HL-60/S4 treated with phorbol 12-myristate 13-acetate at 8.2 ng/mL for 4 days and 3 days (cell line): ENCODE measurements around the gene LRRC4C.

Experiments
- in situ Hi-C: fragments of 300-500 bp; cut with MboI; formaldehyde crosslinking; loops from 2 replicates; pipeline ENCODE4 v1.15.0; 2022; ENCODE audit warnings: low sequenced_read_pairs

The LRRC4C gene

DNA sequence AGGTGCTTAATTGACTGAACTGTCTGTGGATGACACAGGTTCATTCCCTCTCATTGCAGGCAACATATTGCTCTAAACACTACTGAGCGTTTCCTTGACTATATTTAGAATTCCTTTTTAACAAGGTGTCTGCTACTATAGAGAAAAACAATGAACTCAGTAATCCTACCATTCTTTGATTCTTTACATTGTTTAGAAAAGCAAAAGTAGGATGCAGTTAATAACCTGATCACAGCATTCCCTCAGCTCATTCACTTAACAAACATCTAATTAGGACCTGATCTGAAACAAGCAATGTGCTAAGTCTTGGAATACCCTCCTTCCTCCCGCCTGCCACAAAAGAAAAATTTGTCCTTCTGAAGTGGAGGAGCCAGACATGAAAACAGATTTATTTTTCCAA is 313.1 kb downstream of the LRRC4C start:
- in situ Hi-C loops: no loop called here

DNA sequence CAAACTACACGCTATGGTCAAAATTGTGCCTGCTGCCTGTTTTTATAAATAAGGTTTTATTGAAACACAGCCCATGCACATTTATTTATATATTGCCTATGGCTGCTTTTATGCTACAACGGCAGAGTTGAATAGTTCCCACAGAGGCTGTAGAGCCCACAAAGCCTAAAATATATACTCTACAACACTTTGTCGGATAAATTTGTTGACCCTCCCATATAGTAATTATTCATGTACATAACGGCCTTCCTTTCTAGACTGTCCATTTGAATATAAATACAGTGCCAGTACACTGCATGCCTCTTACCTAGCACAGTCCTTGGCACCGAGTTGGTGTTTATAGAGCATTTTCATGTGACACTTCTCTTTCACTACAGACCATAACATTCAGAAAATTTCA is 314.0 kb downstream of the LRRC4C start:
- in situ Hi-C loops: no loop called here

DNA sequence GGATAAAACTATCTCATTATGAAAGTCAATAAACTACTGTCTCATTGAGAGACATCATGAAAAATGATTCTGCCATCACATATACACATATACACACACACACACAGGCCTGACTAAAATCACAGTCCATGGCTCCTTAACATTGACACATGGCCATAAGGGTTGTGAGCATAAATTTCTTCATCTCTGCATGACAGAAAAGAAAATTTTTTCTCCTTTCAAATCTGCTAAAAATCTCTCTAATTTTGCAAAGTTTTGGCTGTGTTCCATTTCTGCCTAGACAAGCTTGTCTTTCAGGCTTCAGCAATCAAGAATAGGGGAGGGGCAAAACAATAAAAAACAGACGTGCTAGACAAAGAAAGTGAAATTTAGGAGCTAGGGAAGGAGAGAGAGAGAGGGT is 324.5 kb downstream of the LRRC4C start:
- in situ Hi-C loops: no loop called here

DNA sequence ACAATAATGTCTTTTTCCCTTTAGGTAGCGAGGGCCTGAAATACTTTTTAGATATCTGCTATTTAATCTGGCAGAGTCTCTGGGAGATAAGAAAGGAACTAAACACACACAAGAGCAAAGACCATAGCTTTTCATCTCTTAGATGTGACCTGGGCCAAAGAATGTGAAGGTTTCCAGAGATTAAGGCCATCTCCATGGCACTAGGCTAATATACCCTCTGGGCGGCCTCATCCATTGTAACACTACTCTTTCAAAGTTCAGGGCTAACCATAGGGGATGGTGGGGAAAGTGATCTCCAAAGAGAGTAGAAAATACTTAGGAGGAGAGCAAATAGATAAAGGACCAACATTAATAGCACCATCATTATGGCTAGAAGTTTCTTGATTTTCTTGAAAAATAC is 326.4 kb downstream of the LRRC4C start:
- in situ Hi-C loops: no loop called here

DNA sequence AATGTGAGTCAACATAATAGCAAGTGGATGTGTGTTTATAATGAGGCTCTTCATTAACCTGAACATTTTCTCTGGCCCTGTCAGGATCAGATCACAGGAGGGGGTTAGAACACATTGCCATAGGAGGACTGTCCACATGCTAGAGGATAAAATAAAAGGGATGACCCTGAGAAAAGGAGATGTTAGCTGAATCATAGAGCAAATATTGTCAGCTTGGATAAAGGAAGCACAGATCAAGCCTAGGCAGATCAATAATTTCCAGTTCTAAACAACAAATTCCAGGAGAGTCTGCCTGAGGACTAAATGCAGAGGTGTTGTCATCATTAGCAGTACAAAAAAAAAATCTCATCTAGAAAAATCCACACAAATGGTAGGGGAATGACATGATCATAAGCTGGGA is 337.9 kb downstream of the LRRC4C start:
- in situ Hi-C loops: no loop called here

DNA sequence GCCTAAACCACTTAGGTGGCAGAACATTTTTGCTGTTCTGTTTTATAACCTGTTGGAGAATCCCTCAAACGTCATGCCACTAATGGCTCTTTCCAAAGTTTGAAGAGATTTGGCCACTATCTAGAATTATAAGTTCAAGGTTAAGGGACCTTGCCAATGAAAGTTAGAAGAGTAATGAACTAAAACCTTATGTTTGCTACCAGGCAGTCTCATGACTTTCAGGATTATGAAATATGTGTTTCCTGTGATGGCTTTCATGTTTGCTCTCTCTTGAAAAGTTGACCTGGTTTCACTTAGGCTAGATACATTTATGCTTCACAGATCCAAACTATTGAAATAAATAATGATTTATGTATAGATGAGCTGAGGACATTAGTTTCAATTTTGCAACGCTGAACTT is 340.0 kb downstream of the LRRC4C start:
- in situ Hi-C loops: no loop called here

DNA sequence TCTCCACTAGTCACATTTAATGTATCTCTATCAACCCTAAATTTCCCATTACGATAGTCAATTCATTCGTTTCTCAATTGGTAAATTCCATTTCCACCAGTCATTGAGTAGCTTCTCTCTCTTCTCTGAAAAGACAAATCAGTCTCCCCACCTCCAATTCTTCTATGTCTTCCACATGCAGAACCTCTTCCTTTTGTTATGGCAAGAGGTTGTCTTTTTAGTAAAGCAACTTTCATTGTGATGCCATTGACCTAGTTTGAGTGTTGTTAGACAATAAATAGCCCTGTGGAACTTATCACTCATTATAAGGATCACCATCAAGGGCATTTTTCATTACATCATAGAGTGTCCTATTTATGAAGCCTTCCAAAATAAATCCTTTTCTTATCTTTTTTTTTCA is 340.9 kb downstream of the LRRC4C start:
- in situ Hi-C loops: no loop called here

DNA sequence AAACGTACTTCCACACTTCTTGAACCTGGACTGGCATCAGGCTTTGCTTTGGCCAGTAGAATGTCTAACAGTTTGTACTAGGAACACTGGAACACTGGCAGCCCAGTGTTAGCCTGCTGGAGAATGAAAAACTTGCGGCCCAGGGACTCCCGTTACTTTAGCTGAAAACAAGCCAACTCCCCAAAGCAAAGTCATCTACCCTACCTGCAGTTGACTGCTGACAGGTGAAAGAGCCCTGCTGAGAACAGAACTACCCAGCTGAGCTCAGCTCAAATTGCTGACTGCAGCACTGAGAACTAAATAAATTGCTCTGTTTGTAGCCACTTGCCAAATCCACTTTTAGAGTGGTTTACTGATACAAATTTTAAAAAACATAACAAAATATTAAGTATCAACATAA is 342.5 kb downstream of the LRRC4C start:
- in situ Hi-C loops: no loop called here

DNA sequence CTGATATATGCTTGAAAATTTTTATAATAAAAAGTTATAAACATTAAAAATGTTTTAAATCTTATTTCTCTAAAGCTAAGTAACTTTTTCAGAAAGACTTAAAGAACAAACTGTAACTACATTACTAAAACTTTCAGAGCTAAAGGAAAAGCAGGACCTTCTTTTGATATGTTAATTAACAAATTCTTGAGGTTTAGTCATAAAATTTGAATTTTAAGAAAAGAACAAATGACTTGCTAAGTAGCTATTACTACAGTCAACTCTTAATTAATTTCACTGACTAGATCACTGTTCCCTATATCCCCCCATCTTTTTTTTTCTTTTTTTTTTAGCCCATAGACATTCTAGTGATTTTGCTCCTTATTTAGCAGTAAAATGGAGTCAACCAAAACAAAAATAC is 344.4 kb downstream of the LRRC4C start:
- in situ Hi-C loops: no loop called here

DNA sequence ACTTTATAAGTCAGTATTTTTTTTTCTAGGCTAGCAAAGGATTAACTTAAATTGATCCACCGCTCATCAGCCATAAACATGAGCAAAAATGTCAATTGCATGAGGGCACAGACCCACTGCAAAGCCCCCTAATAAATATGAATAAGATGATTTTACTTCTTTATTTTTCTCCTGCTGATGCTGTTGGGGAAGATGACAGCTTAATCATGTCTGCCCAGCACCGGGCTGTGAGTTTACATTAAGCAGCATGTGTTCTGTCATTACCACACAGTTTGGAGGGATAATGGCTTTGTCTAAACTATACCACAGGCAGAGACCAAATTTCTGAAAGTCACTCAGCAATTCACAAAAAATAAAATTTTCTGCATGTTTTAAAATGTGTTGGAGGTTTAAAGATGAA is 346.3 kb downstream of the LRRC4C start:
- in situ Hi-C loops: no loop called here

DNA sequence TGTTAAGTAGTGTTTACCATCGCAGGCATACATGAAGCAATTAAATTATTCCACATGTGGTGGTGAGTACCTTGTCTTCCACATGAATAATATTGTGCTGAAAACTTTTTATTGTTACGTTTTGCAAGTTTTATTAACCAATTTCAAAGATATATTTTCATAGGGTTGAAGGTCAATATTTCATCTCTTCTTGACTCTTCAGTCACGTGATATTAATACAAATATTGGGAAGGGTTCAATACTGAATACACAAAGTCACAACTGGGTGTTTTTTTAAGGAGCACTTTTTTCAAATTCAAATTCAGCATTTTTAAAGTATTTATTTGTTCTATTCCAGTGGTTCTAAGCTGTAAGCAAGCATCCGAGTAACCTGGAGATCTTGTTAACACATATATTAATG is 348.9 kb downstream of the LRRC4C start:
- in situ Hi-C loops: no loop called here

DNA sequence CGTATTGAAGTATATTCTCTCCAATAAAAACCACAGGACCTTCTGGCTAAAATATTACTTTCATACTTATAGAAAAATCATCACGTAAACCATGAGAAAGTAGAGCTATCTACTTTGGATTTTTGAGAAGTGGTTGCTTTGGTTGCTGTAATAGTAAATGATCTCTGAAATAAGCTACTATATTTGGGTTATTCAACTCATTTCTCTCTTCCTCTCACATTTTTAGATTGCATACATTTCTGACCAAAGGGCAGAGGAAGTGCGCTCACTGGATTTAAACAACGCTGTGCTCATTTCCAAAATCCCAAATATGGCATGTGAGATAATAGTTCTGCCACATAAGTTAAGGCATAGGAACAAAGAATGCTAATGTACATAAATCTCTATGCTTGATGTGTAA is 357.0 kb downstream of the LRRC4C start:
- in situ Hi-C loops: no loop called here

DNA sequence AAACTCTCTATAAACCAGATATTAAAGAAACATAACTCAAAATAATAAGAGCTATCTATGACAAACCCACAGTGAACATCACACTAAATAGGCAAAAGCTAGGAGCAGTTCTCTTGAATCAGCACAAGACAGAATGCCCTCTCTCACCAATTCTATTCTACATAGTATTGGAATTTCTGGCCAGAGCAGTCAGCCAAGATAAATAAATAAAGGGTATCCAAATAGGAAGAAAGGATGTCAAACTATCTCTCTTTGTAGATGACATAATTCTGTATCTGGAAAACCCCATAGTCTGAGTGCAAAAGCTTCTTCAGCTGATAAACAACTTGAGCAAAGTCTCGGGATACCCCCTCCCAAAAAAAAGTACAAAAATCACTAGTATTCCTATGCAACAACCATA is 359.8 kb downstream of the LRRC4C start:
- in situ Hi-C loops: no loop called here

DNA sequence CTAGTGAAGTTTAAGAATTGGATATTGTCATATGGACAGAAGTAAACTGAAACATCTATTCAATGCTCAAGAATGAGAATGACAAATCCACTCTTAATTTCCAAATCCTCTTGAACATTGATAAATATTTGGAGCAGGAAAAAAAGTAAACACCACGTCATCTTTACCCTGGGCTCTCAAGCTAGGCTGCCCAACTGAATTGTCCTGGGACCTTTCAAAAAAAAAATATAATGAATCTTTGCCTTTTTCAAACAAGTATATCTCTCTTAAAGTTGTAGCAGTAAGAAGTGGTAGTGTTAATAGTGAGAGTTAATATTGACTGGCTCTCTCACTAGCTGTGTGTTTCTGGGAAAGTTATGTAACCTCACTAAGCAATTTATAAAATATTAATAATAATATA is 374.3 kb downstream of the LRRC4C start:
- in situ Hi-C loops: no loop called here

DNA sequence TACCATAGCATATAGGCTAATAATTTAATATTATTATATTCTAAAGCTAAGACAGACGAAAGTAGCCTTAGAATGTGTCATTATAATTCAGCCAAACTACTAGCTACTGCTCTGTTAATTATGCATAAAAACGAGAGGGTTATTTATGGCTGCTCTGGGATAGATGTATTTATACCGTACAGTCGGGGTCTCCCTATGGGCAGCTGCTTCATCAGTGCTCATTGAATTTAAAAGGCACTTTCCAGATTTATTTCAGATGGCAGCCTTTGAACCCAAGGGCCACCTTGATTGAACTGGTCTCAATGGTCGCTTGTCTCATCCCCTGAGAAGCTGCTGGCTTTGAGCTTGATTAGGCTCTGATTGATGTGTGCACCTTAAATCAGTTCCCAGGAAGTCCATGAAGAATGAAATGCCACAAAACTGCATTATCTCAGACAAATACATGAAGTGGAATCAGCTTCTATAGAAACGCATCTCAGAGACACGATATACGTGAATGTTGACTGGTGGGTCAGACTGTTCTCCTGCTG is 377.6 kb downstream of the LRRC4C start:
- in situ Hi-C loops: no loop called here

DNA sequence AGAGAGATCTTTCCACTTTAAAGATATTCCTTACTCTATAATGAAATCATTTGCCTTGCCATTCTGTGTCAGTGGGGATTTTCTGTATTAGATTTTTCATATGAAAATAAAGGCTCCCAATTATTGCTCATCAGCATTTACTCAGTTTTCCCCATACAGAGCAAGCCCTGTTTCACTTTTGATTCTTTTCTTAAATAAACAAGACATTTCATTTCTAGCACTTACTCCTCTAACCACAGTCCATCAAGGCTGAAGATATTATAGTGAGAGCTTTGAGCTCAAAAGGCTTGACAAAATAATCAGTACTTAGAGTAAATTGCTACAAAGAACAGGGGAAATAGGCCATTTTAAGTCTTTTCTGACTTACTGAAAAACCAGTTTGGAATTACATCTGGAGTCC is 385.1 kb downstream of the LRRC4C start:
- in situ Hi-C loops: no loop called here

DNA sequence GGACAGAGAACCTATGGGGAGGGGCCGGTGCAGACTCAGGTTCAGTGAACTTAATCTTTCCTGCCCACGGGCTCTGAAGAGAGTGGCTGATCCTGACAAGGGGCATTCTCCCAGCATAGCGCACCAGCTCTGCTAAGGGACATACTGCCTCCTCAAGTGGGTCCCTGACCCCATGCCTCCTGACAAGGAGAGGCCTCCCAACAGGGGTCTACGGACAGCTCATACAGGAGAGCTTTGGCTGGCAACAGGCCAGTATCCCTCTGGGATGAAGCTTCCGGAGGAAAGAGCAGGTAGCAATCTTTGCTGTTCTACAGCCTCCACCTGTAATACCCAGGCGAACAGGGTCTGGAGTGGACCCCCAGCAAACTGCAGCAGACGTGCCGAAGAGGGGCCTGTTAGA is 394.0 kb downstream of the LRRC4C start:
- in situ Hi-C loops: no loop called here

DNA sequence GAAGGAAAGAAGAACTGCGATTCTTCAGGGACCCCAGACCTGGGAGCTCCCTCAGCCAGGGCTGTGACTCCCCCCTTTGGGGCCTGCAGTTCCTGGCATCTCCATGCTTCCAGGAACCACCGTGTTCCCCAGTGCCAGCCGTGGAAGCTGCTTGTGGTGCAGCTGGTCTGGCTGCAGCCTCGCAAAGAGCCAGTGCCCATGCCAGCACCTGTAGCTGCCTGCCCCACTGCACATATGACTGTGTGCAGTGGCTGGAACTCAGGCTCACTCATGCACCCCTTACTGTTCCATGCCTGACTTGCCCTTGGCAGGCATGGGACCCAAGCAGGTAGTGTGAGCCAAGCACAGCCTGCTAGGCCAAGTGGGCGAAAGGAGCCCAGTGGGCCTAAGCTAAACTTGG is 401.3 kb downstream of the LRRC4C start:
- in situ Hi-C loops: no loop called here

DNA sequence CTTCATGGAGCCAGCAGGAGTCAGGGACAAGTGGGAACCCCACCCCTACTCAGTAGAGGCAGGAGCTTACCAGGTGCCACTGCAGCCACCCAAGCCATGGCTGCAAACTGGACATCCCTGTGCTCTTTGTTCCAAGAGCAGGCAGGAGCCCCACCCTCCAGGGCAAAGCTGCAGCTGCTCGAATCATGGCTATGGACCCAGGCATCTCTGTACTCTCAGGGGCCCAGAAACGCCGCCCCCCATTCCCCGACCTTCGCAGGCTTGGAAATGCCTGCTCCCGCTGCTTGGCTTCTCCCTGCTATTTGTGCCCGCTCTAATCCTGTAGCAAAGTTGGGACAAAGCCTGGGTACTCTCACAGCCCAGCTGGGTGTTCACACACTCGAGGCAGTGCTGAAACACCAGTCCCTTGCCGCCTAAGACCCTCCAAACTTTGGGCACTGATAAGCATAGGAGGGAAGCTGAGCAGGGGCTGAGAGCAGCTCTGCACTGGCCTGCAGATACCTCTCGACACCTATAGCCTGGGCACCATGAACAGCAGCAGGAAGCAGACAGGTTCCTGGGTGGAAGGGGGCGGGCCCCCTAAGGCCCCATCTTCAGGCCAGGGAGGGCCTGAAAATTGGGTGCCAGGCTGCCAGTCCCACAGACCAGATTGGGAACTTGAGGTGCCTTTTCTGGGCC is 402.4 kb downstream of the LRRC4C start:
- in situ Hi-C loops: no loop called here

DNA sequence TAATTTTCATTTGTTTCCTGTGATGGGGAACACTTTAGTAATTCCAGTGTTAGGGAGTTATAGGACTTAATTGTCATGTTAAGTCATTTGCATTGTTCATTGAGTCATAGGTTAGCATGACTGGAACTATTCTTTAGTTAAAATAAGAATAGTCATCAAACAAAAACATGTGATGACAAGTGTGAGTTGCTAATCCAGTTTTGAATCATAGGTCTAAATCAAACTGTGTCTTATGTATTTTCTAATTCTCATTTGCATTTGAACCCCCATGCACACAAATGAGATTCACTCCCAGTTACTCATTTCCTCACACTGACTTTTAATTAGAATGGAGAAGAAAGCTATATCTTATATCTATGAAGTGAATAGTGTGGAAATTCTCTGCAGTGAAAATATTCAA is 405.6 kb downstream of the LRRC4C start:
- in situ Hi-C loops: no loop called here

DNA sequence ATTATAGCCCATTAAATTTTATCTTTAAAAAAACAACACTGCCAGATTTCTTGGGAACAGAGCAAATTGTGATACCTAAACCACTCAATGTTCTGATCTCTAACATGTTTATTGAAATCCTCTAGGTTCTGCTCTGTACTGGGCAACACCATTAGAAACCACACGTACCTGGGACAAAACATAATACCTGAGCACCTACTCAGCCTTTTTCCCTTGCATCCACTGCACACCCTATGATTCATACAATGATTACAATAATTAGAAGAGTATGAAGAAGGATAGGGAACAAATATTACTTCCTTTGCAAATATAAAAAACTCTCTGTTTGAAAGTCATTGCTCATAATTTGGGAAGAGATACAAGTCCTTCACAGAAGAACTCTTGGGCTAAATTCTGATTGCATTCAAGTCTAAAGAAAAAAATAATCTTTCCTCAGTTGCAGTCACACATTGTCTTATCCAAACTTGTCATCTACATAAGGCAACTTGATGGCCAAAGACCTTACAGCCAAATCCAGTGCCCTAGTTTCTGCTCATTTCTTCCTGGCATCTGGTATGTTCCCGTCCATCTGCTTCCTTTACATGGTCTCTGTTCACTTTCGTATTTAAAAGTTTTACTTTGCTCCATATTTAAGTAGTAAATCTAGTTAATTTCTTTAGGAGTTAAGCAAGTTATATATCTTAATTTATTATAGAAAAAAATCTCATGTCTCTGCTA is 407.4 kb downstream of the LRRC4C start:
- in situ Hi-C loops: no loop called here

DNA sequence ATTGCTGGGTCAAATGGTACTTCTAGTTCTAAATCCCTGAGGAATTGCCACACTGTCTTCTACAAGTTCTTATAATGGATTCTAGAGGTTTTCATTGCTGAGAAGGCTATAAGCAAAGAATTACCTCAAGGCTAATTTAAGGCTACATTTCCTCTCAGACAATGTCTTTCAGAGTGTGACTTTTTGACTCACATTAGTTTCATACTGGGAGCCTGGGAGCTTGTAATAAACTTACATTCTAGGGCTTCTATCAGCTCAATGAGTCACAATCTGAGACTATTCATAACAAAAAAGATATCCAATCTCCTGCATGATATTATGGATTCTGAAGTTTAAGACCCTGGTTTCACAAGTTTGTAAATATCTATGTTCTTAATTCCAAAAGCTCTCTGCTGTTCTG is 408.7 kb downstream of the LRRC4C start:
- in situ Hi-C loops: no loop called here

DNA sequence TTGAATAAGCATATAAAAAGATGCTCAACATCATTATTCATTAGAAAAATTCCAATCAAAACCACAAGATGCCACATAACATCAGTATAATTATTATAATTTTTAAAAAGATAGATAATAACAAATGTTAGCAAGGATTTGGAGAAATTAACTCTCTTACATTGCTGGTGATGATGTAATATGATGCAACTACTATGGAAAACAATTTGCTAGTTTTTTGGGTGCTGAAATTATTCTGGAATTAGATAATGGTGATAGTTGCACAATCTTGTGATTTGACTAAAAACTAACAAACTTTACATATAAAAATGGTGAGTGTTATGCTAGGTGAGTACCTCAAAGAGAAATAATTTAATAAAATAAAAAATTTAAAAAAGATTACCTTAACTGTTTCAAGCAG is 412.2 kb downstream of the LRRC4C start:
- in situ Hi-C loops: no loop called here
